Measurements from ENCODE around the gene ACOX3. TPM values are rescaled to one million over a fixed set of nuclear protein-coding genes. Genes with fewer than 3 reads are reported as not detected.

Gene ACOX3
- polyA plus RNA-seq, 3 donors: 3.8 to 16.8 (median 13.3) TPM

DNA sequence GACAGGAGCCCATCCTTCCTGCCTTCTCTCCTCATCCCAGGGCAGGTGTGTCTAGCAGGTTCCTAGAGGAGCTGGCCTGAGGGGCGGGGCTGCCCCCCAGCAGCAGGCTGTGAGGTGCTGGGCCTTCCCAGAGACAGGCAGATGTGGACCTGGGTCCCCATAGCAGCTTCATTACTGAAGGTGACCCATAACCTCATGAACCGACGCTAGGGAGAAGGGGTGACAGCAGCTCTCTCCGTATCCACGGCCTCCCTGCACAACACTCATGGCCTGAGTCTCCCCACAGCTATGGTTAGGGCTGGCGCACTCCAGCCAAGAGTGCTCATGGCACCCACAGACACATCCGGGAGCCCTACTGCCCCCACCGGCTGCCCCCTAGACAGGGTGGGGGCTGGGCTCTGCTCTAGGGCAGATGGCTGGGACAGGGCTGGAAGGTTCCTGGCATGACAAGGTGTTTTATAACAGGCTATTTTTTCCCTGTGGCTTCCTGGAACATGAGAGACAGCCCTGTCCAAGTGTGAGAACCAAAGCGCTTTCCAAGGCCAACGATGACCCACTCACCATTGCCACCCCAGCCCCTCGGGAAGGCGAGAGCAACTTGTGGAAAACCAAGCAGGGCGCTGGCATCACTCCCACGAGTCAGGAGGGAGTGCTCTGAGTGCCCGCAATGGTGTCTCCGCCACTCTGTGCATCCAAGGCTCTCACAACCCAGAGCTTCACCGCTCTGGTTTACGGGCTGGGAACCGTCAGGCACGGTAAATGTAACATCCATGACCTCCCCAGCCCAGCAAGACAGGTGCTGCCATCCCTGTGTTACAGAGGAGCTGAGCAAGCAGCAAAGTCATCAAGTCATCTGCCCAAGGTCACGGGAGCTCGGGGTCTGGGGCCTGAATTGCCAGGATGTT, 59.8 kb downstream of the ACOX3 start:
- H3K79me2 ChIP-seq (ENCODE audit: insufficient read depth, low read length): no peaks in the 10 kb centered on the region
- H2AFZ ChIP-seq (ENCODE audit: insufficient read depth, low read depth, low read length, poor library complexity, severe bottlenecking): no peak overlapping the region
- no peaks in the 10 kb centered on the region for H4K20me1 ChIP-seq (ENCODE audit: insufficient read depth, low read length)
- Mint-ChIP-seq H3K36me3 (peaks cover 25 to 45% of the 10 kb centered on the region in 2 donors), H3K27me3 (ENCODE audit: low read depth in 3 of 3) (peaks cover 0 to 3% (median 0%) of the 10 kb centered on the region in 3 donors), H3K4me1 (no peaks in the 10 kb centered on the region), H3K4me3 (no peak overlapping the region), H3K27ac (peak overlapping the region in 1 of 7 donors; percentile 69), H3K9me3 (peaks cover 0 to 2% (median 0%) of the 10 kb centered on the region in 7 donors)
- H3K36me3 ChIP-seq (replicated peaks in 1 of 2; ENCODE audit: control insufficient read depth in 1 of 2, insufficient read depth in 2 of 2, low read length in 2 of 2): peaks cover 9 to 18% of the 10 kb centered on the region in 2 donors
- no peak overlapping the region for H3K4me2 ChIP-seq (replicated peaks; ENCODE audit: extremely low read depth, low read length, poor library complexity, severe bottlenecking)
- 96% methylated on average over 20 of the region's 22 CpGs for WGBS (ENCODE audit: insufficient coverage)
- H3K4me1 ChIP-seq (ENCODE audit: control insufficient read depth in 1 of 2, insufficient read depth in 2 of 2, low read length in 2 of 2): no peaks in the 10 kb centered on the region
- no peak overlapping the region for H3K9ac ChIP-seq (ENCODE audit: insufficient read depth, low read length, poor library complexity, severe bottlenecking)
- TF ChIP-seq, protein P1, sequence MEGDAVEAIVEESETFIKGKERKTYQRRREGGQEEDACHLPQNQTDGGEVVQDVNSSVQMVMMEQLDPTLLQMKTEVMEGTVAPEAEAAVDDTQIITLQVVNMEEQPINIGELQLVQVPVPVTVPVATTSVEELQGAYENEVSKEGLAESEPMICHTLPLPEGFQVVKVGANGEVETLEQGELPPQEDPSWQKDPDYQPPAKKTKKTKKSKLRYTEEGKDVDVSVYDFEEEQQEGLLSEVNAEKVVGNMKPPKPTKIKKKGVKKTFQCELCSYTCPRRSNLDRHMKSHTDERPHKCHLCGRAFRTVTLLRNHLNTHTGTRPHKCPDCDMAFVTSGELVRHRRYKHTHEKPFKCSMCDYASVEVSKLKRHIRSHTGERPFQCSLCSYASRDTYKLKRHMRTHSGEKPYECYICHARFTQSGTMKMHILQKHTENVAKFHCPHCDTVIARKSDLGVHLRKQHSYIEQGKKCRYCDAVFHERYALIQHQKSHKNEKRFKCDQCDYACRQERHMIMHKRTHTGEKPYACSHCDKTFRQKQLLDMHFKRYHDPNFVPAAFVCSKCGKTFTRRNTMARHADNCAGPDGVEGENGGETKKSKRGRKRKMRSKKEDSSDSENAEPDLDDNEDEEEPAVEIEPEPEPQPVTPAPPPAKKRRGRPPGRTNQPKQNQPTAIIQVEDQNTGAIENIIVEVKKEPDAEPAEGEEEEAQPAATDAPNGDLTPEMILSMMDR (IDR thresholded peaks at IDR 0.05): no peak
- no peak overlapping the region for H3K4me3 ChIP-seq (replicated peaks in 1 of 3; ENCODE audit: low read depth in 2 of 3, low read length in 3 of 3)
- intact Hi-C loops (cut with micrococcal nuclease): no loop called here
- H3K27ac ChIP-seq (ENCODE audit: low read depth in 1 of 2, low read length in 2 of 2): no peak overlapping the region
- no peaks in the 10 kb centered on the region for H3K9me3 ChIP-seq (replicated peaks in 1 of 2; ENCODE audit: control insufficient read depth in 1 of 2, insufficient read depth in 1 of 2, low read length in 2 of 2)
- DNase-seq: no peak
- H3K27me3 ChIP-seq (ENCODE audit: control insufficient read depth in 2 of 2, insufficient read depth in 2 of 2, low read length in 2 of 2): no peaks in the 10 kb centered on the region

DNA sequence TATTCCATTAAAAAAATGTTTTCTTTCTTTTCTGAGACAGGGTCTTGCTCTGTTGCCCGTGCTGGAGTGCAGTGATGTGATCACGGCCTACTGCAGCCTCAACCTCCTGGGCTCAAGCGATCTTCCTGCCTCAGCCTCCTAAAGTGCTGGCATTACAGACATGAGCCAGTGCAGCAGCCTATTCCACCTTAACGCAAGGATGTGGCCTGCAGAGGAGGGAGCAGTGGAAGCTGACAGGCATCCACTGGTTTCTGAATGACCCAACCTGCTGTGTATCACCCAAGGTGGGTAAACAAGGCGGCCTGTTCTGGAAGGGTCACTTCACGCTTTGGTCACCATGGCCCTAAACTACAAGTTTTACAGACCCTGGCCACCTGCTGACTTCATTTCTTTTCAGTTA, 60.8 kb downstream of the ACOX3 start:
- peaks cover 4 to 8% of the 10 kb centered on the region in 2 donors for H3K36me3 ChIP-seq (replicated peaks in 1 of 2; ENCODE audit: control insufficient read depth in 1 of 2, insufficient read depth in 2 of 2, low read length in 2 of 2)
- peaks cover 0 to 2% (median 0%) of the 10 kb centered on the region in 7 donors for H3K9me3 Mint-ChIP-seq
- no peaks in the 10 kb centered on the region for H4K20me1 ChIP-seq (ENCODE audit: insufficient read depth, low read length)
- no peak for DNase-seq
- no peaks in the 10 kb centered on the region for H3K4me1 ChIP-seq (ENCODE audit: control insufficient read depth in 1 of 2, insufficient read depth in 2 of 2, low read length in 2 of 2)
- H2AFZ ChIP-seq (ENCODE audit: insufficient read depth, low read depth, low read length, poor library complexity, severe bottlenecking): no peak overlapping the region
- H3K27me3 ChIP-seq (ENCODE audit: control insufficient read depth in 2 of 2, insufficient read depth in 2 of 2, low read length in 2 of 2): no peaks in the 10 kb centered on the region
- no peaks in the 10 kb centered on the region for H3K4me1 Mint-ChIP-seq
- WGBS (ENCODE audit: insufficient coverage): 98% methylated on average over 4 of the region's 6 CpGs
- H3K27me3 Mint-ChIP-seq (ENCODE audit: low read depth in 3 of 3): peaks cover 0 to 3% (median 0%) of the 10 kb centered on the region in 3 donors
- H3K27ac ChIP-seq (ENCODE audit: low read depth in 1 of 2, low read length in 2 of 2): no peak overlapping the region
- no peak overlapping the region for H3K9ac ChIP-seq (ENCODE audit: insufficient read depth, low read length, poor library complexity, severe bottlenecking)
- intact Hi-C loops (cut with micrococcal nuclease): no loop called here
- no peaks in the 10 kb centered on the region for H3K79me2 ChIP-seq (ENCODE audit: insufficient read depth, low read length)
- H3K36me3 Mint-ChIP-seq: peaks cover 23 to 36% of the 10 kb centered on the region in 2 donors
- H3K4me3 Mint-ChIP-seq: no peak overlapping the region
- no peak overlapping the region for H3K4me3 ChIP-seq (replicated peaks in 1 of 3; ENCODE audit: low read depth in 2 of 3, low read length in 3 of 3)
- TF ChIP-seq, protein P1 (IDR thresholded peaks at IDR 0.05): no peak
- no peak overlapping the region for H3K4me2 ChIP-seq (replicated peaks; ENCODE audit: extremely low read depth, low read length, poor library complexity, severe bottlenecking)
- no peaks in the 10 kb centered on the region for H3K9me3 ChIP-seq (replicated peaks in 1 of 2; ENCODE audit: control insufficient read depth in 1 of 2, insufficient read depth in 1 of 2, low read length in 2 of 2)
- H3K27ac Mint-ChIP-seq: no peak overlapping the region
